ENCODE measurements around the gene STX5.

DNA sequence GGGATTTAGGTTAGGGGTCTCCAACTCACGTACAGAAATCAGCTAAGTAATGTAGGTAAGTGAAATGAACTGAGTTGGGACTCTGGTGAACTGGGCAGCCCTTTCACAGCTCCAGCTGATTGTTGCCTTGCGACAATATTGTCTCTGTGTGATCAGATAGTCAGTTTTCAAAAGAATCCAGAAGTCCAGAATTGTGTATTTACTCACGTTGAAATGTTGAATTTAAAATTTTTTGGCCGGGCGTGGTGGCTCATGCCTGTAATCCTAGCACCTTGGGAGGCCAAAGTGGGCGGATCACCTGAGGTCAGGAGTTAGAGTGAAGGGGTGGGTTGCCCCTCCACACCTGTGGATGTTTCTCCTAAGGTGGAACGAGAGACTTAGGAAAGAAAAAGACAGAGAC, 26.4 kb upstream of the STX5 start:
- TF ChIP-seq, protein P1, sequence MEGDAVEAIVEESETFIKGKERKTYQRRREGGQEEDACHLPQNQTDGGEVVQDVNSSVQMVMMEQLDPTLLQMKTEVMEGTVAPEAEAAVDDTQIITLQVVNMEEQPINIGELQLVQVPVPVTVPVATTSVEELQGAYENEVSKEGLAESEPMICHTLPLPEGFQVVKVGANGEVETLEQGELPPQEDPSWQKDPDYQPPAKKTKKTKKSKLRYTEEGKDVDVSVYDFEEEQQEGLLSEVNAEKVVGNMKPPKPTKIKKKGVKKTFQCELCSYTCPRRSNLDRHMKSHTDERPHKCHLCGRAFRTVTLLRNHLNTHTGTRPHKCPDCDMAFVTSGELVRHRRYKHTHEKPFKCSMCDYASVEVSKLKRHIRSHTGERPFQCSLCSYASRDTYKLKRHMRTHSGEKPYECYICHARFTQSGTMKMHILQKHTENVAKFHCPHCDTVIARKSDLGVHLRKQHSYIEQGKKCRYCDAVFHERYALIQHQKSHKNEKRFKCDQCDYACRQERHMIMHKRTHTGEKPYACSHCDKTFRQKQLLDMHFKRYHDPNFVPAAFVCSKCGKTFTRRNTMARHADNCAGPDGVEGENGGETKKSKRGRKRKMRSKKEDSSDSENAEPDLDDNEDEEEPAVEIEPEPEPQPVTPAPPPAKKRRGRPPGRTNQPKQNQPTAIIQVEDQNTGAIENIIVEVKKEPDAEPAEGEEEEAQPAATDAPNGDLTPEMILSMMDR (IDR thresholded peaks at IDR 0.05 in 4 of 5, conservative IDR thresholded peaks at IDR 0.05 in 1 of 5): no peak
- no peak for TF ChIP-seq POLR2A (IDR thresholded peaks at IDR 0.05)
